Endothelial cell (in vitro differentiated cells): Measurements from ENCODE around the gene C3AR1. TPM values are rescaled to one million over a fixed set of nuclear protein-coding genes. Genes with fewer than 3 reads are reported as not detected.
"Not testable (repeated sequence)": the region's sequence is repeated elsewhere in the genome, so short reads cannot be mapped to it uniquely, and the experiment has no call there.

ENCODE experiments used
- DNase-seq: peaks from one replicate; pipeline ENCODE4 v3.0.0; 2021; ENCODE audit warnings: low spot score
- H3K27ac Mint-ChIP-seq: one replicate; pipeline ENCODE4 v1.8.0; 2021; ENCODE audit warnings: mixed read lengths, inconsistent platforms; ENCODE audit not compliant: unreplicated experiment
- H3K27me3 Mint-ChIP-seq: one replicate; pipeline ENCODE4 v1.8.0; 2021; ENCODE audit warnings: mild to moderate bottlenecking, moderate library complexity, mixed read lengths, inconsistent platforms; ENCODE audit not compliant: unreplicated experiment
- H3K36me3 Mint-ChIP-seq: one replicate; pipeline ENCODE4 v1.8.0; 2021; ENCODE audit warnings: mild to moderate bottlenecking, low read depth, mixed read lengths, inconsistent platforms; ENCODE audit not compliant: unreplicated experiment
- H3K4me1 Mint-ChIP-seq: one replicate; pipeline ENCODE4 v1.8.0; 2021; ENCODE audit warnings: mild to moderate bottlenecking, mixed read lengths, inconsistent platforms; ENCODE audit not compliant: unreplicated experiment
- H3K4me3 Mint-ChIP-seq: one replicate; pipeline ENCODE4 v1.8.0; 2021; ENCODE audit warnings: mild to moderate bottlenecking, mixed read lengths, inconsistent platforms; ENCODE audit not compliant: unreplicated experiment
- H3K9me3 Mint-ChIP-seq: one replicate; pipeline ENCODE4 v1.8.0; 2021; ENCODE audit warnings: mixed read lengths, inconsistent platforms; ENCODE audit not compliant: unreplicated experiment
- CTCF ChIP-seq: fragments of 200-600 bp; sonication (generic); IDR thresholded peaks from one replicate; pipeline ENCODE4 v1.5.0; 2021; ENCODE audit warnings: antibody characterized with exemption; ENCODE audit not compliant: unreplicated experiment
- total RNA-seq: library from RNA; stranded (reverse); fragmentation: NEBNext Ultra II Directional; extraction: Animal tissue kit (Norgen Biotek cat#: 25700); gene quantifications from one replicate; pipeline ENCODE4 v1.2.1, GENCODE V29; 2021; ENCODE audit not compliant: unreplicated experiment

The C3AR1 gene
- total RNA-seq, 1 donor from 2014 or later = 0.49 TPM

- Mint-ChIP-seq H3K4me1 (peaks cover 13% of the 10 kb centered on the region), H3K4me3 (no peak overlapping the region), H3K36me3 (no peaks in the 10 kb centered on the region), H3K27ac (no peak overlapping the region), H3K9me3 (no peaks in the 10 kb centered on the region), H3K27me3 (no peaks in the 10 kb centered on the region)
- DNase-seq = no peak
- no peak for TF ChIP-seq CTCF
Measured at GRCh38 chr12:8077207-8077606, 11.0 kb upstream of the C3AR1 start.

- DNase-seq = no peak
- Mint-ChIP-seq H3K27me3 (no peaks in the 10 kb centered on the region), H3K36me3 (no peaks in the 10 kb centered on the region), H3K4me1 (peaks cover 11% of the 10 kb centered on the region), H3K4me3 (no peak overlapping the region), H3K9me3 (no peaks in the 10 kb centered on the region), H3K27ac (no peak overlapping the region)
- TF ChIP-seq CTCF = no peak
Measured at GRCh38 chr12:8076366-8076765, 10.2 kb upstream of the C3AR1 start.

- H3K27ac Mint-ChIP-seq = no peak overlapping the region
- DNase-seq = no peak
- H3K4me1 Mint-ChIP-seq = peaks cover 9% of the 10 kb centered on the region
- no peaks in the 10 kb centered on the region for H3K36me3 Mint-ChIP-seq
- H3K4me3 Mint-ChIP-seq = no peak overlapping the region
- no peaks in the 10 kb centered on the region for H3K9me3 Mint-ChIP-seq
- TF ChIP-seq CTCF = no peak
- no peaks in the 10 kb centered on the region for H3K27me3 Mint-ChIP-seq
Measured at GRCh38 chr12:8075935-8076334, 9.8 kb upstream of the C3AR1 start.

DNA sequence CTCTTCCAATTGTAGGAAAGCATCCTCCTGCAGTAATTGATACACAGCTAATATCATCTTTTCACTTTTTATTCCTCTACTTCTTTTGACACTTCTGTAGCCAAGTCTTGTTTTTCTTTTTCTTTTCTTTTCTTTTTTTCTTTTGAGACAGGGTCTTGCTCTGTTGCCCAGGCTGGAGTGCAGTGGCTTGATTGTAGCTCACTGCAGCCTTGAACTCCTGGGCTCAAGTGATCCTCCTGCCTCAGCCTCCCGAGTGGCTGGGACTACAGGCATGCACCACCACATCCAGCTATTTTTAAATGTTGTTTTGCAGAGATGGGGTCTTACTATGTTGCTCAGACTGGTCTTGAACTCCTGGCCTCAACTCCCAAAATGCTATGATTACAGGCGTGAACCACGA is 5.7 kb upstream of the C3AR1 start:
- not testable (repeated sequence) for H3K9me3 Mint-ChIP-seq, H3K27me3 Mint-ChIP-seq, H3K4me1 Mint-ChIP-seq, H3K36me3 Mint-ChIP-seq, H3K27ac Mint-ChIP-seq, H3K4me3 Mint-ChIP-seq, DNase-seq

DNA sequence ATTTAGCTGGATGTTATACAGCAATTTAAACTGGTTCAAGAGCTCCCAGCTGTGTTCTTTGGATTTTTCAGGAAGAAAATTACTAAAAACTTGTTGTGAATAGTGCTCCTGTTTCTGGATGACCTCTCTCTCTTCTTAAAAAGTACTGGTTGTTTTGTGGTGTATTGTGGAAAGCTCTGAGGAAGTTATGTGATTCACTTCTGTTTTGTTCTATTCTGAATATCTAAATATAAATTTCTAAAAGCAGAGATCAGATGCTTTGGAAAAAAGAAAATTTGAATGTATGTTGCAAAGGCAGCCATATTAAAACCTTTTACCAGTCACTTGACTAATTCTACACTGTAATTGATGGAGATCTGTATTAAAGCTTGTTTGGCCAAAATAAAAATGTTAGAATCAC is 3.4 kb upstream of the C3AR1 start:
- no peak for DNase-seq
- Mint-ChIP-seq H3K27me3 (peaks cover 1% of the 10 kb centered on the region), H3K4me1 (peaks cover 12% of the 10 kb centered on the region), H3K9me3 (no peaks in the 10 kb centered on the region), H3K4me3 (no peak overlapping the region), H3K27ac (no peak overlapping the region), H3K36me3 (no peaks in the 10 kb centered on the region)
- TF ChIP-seq CTCF = no peak

DNA sequence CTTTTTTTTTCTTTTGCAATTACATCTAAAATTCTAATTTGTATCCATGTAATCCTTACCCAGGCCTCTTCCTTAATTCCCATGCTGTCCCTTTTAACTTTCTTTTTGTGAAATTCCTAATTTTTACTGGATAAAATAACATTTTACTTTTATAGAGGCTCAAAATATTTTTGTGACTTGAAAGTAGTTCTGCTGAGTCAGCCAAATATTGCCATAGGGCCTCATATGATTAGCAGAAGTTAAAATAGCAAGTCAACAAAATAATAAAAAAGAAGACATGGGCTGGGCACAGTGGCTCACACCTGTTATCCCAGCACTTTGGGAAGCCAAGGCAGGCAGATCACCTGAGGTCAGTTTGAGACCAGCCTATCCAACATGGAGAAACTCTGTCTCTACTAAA is 2.0 kb downstream of the C3AR1 start:
- Mint-ChIP-seq H3K4me3 (no peak overlapping the region), H3K27ac (no peak overlapping the region)

More for the DNA sequence above, 2.0 kb downstream of the C3AR1 start:
- Mint-ChIP-seq H3K9me3 (no peaks in the 10 kb centered on the region), H3K27me3 (peaks cover 4% of the 10 kb centered on the region), H3K4me1 (peaks cover 15% of the 10 kb centered on the region), H3K36me3 (peaks cover 4% of the 10 kb centered on the region)
- no peak for TF ChIP-seq CTCF
- DNase-seq = no peak
